Measurements from ENCODE around the gene RNF224. TPM values are rescaled to one million over a fixed set of nuclear protein-coding genes. Genes with fewer than 3 reads are reported as not detected.
A peak's percentile ranks its signal among the peaks of the same experiment; 100 is the strongest.

The RNF224 gene
- total RNA-seq, 4 donors from 2014 or later: 0.21 TPM; not detected in 3

DNA sequence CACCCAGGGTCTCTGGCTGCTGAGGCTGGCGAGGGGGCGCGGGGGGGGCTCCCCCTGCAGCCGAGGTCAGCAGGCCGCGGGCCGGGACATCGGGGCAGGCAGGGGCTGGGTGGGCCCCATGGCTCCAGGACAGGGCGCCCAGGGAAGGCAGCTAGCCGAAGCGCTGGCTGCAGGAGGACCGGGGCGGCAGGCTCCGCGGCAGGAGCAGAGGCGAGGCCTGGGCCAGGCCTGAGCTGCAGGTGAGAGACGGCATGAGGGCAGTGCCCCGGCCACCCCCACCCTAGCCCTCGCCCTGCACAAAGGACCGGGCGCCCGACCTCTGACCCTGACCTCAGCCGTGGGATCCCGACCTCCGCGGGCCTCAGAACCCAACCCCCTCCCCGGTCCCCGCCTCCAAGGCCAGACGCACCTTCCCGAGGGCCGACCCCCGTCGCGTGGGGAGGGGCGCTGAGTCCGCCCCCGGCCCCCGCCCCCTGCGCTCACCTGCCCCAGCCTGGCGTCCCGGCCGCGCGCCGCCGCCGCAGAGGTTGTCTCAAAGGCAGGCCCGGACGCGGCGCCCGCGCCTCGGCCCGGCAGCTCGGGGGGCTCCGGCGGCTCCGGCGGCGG, 5.7 kb upstream of the RNF224 start:
- no peaks in the 10 kb centered on the region for H3K9me3 ChIP-seq
- no peaks in the 10 kb centered on the region for H3K27me3 ChIP-seq
- intact Hi-C loops (cut with DNase I; ENCODE audit: low total_unique reads): loop anchor here (10.0 kb wide), 1 partner anchor 107 kb away; the partner anchor contains the start of gene DPP7
- peaks cover 0 to 19% of the 10 kb centered on the region in 2 donors for H3K4me1 ChIP-seq
- no peak overlapping the region for H3K27ac ChIP-seq
- TF ChIP-seq, protein P1, sequence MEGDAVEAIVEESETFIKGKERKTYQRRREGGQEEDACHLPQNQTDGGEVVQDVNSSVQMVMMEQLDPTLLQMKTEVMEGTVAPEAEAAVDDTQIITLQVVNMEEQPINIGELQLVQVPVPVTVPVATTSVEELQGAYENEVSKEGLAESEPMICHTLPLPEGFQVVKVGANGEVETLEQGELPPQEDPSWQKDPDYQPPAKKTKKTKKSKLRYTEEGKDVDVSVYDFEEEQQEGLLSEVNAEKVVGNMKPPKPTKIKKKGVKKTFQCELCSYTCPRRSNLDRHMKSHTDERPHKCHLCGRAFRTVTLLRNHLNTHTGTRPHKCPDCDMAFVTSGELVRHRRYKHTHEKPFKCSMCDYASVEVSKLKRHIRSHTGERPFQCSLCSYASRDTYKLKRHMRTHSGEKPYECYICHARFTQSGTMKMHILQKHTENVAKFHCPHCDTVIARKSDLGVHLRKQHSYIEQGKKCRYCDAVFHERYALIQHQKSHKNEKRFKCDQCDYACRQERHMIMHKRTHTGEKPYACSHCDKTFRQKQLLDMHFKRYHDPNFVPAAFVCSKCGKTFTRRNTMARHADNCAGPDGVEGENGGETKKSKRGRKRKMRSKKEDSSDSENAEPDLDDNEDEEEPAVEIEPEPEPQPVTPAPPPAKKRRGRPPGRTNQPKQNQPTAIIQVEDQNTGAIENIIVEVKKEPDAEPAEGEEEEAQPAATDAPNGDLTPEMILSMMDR (IDR thresholded peaks at IDR 0.05): no peak
- no peak for TF ChIP-seq POLR2A (IDR thresholded peaks at IDR 0.05)
- peak overlapping the region in 1 of 2 donors; percentile 38 for H3K4me3 ChIP-seq
- no peaks in the 10 kb centered on the region for H3K36me3 ChIP-seq
- no peak for DNase-seq

DNA sequence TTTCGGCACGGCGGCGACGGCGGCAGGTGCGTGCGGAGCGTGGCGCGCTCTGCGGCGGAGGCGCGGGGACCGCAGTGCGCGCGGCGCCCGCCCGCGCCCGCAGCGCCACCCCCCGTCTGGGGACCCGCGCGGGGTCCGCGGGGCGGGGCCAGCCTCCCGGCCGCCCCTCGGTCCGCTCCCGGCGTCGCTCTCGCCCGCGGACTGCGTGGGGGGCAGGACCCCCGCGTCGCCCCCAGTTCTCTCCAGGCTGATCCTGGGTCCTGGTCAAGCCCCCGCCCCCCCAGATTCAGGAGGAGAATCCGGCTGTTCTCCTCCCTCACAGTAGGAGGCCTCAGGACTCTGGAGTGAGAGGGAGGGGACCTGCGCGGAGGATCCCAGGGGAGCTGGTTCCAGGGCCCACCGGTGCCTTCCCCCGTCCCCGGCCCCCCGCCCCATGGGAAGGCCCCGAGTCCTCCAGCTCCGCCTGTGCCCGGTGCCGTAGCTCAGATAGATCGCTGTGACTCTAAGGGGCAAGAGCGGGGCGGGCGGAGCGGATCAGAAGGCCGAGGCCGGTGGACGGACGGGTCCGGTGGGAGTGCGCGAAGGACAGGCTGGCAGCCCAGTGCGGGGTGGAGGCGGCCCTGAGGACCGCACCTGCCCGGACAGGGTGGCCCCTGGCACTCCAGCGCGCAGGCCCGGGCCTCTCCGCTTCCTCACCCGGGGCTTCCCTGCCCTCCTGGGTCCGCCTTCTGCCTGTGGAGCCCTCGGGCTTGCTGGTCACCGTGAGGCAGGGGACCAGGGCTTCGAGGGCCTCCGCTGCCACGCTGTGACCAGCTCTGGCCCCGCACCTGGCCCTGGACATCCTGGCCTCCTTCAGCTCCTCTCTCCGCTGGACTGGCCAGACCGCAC, 4.9 kb upstream of the RNF224 start, which contains the start of gene RNF208:
Gene RNF208, minus strand, starts transcription at position 51 of the 888 bp plus-strand sequence. CDS start 1,028 bp downstream, outside the sequence.
- DNase-seq: no peak
- Histone ChIP-seq H3K27ac (peak within 1 kb of the TSS; percentile 76 to 90), H3K27me3 (no peaks in the 10 kb centered on the region), H3K9me3 (no peaks in the 10 kb centered on the region), H3K36me3 (no peaks in the 10 kb centered on the region), H3K4me3 (peak within 1 kb of the TSS; percentile 58 to 63), H3K4me1 (peaks cover 0 to 19% of the 10 kb centered on the region in 2 donors)
- intact Hi-C loops (cut with DNase I; ENCODE audit: low total_unique reads): loop anchor here (10.0 kb wide), 1 partner anchor 108 kb away; the partner anchor contains the start of gene DPP7
- TF ChIP-seq, protein P1 (IDR thresholded peaks at IDR 0.05): no peak
- no peak for TF ChIP-seq POLR2A (IDR thresholded peaks at IDR 0.05)

DNA sequence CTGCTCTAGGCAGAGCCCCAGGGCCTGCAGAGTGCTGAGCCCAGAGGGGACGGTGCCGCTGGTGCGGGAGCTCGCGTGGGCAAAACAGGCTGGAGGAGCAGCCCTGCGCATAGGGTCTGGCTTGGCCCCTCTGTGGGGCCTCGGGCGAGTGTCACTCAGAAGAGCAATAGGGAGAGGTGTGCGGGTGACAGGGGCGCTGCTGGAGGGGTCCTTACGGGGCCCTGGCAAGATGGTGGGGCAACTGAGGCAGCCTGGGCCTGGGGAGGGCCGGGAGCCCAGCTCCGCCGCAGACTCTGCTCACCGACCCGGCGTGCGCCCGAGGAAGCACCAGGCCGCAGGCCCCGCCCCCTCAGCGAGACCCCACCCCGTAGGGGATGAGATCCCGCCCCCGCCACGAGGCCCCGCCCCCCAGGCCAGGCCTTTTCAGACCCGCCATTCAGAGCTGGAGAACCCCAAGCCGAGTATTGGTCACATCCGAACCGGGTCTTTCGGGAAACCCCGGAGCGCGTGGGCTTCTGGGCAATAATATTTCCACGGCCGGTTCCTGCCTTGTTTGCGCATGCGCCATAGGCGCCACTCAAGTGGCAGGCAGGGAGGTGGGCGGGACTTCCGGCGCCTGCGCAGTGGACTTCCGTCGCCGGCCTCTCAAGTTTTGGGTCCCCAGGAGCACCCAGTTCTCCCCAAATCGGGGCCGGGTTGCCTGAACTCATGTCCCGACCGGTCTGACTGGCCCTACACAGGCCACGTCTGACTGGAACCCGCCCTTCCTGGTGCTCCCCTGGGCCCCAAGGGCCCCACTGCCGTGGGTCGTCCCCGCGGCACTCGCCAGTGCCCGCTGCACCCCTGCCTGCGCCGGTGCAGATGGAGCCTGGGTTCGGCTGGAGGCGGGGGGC, 4.0 kb upstream of the RNF224 start:
- intact Hi-C loops (cut with DNase I; ENCODE audit: low total_unique reads): loop anchor here (10.0 kb wide), 1 partner anchor 109 kb away; the partner anchor contains the start of gene DPP7
- peak overlapping the region; percentile 58 to 63 for H3K4me3 ChIP-seq
- TF ChIP-seq, protein P1 (IDR thresholded peaks at IDR 0.05): peak in 1 of 4 experiments; percentile 38
- TF ChIP-seq POLR2A (IDR thresholded peaks at IDR 0.05): peak; percentile 13 to 67
- peaks cover 3 to 4% of the 10 kb centered on the region in 2 donors for H3K27me3 ChIP-seq
- peak overlapping the region; percentile 76 to 90 for H3K27ac ChIP-seq
- peak; percentile 98 to 99 for DNase-seq
- peaks cover 0 to 13% of the 10 kb centered on the region in 2 donors for H3K4me1 ChIP-seq
- H3K36me3 ChIP-seq: no peaks in the 10 kb centered on the region
- no peaks in the 10 kb centered on the region for H3K9me3 ChIP-seq

DNA sequence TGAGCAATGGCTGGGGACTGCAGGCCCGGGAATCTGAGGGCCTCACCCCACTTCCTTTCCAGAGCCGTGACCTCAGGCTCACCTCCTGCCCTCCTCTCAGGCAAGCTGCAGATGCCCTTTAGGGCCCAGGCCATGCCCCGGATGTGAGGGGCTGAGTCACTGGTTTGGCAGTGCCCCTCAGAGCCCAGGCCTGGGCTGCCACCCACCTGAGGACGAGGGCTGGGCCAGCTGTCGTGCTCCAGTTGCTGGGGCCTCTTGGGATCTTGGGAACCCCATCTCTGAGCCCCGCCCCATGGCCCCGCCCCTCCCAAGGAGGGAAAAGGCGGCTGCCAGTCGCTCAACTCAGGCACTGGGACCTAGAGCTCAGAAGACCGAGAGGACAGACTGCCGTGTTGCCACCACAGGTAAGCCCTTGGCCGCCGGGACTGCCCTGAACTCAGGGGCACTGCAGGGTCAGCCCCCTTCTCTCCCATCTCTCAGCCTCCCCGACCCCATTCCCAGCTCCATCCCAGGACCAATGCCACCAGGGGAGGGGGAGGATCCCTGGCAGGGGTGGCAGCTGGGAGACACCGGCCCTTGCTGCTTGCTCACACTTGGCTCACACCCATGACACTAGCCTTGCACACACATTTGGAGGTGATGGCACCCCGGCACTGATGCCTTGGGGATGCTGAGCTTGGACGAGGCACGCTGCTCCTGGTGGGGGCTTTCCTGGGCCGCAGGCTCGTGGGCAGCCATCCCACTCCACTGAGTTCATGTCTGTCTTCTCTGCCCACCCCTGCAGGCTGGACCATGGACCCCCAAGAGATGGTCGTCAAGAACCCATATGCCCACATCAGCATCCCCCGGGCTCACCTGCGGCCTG, 2.2 kb upstream of the RNF224 start, which contains the start of gene CYSRT1:
Gene CYSRT1, plus strand, starts transcription at position 345 of the 865 bp plus-strand sequence. Its CDS starts 448 bp downstream, at position 793.
- Histone ChIP-seq H3K36me3 (no peaks in the 10 kb centered on the region), H3K4me3 (peak within 1 kb of the TSS; percentile 58 to 63), H3K27me3 (peaks cover 9 to 20% of the 10 kb centered on the region in 2 donors), H3K4me1 (peaks cover 0 to 13% of the 10 kb centered on the region in 2 donors), H3K9me3 (no peaks in the 10 kb centered on the region), H3K27ac (peak within 1 kb of the TSS; percentile 76 to 90)
- DNase-seq: no peak
- no peak for TF ChIP-seq POLR2A (IDR thresholded peaks at IDR 0.05)
- TF ChIP-seq, protein P1 (IDR thresholded peaks at IDR 0.05): no peak
- intact Hi-C loops (cut with DNase I; ENCODE audit: low total_unique reads): loop anchor here (10.0 kb wide), 1 partner anchor 110 kb away; the partner anchor contains the start of gene DPP7
